Testis (tissue), 3 donors: ENCODE measurements around the gene CELSR1. TPM values are rescaled to one million over a fixed set of nuclear protein-coding genes. Genes with fewer than 3 reads are reported as not detected.

Experiments used
- DNase-seq: peaks from one replicate; pipeline ENCODE4 v3.0.0-alpha.2; 2019
- H3K27ac ChIP-seq, 2 donors: fragments of 200-600 bp; sonication (generic); one replicate each; pipeline ENCODE4 v1.5.1; 2019
- H3K27me3 ChIP-seq: fragments of 200-600 bp; sonication (generic); one replicate; pipeline ENCODE4 v1.5.1; 2019
- H3K36me3 ChIP-seq: fragments of 200-600 bp; sonication (generic); one replicate; pipeline ENCODE4 v1.5.1; 2017; ENCODE audit warnings: low read depth; ENCODE audit errors: missing control alignments
- H3K4me1 ChIP-seq: fragments of 200-600 bp; sonication (generic); one replicate; pipeline ENCODE4 v1.5.1; 2019
- H3K4me3 ChIP-seq, 2 donors: fragments of 200-600 bp; sonication (generic); one replicate each; pipeline ENCODE4 v1.5.1; 2017 to 2019
- H3K9me3 ChIP-seq: fragments of 200-600 bp; sonication (generic); one replicate; pipeline ENCODE4 v1.5.1; 2017
- CTCF ChIP-seq, 3 experiments: fragments of 450-650 bp in 2 of 3; fragments of 200-600 bp in 1 of 3; sonication (generic) in 1 of 3; IDR thresholded peaks; one replicate each; pipeline ENCODE4 v1.5.1; 2016 to 2019; ENCODE audit warnings: antibody characterized with exemption in 3 of 3, mild to moderate bottlenecking in 2 of 3, moderate library complexity in 1 of 3
- POLR2A ChIP-seq: fragments of 450-650 bp; IDR thresholded peaks from one replicate; pipeline ENCODE4 v1.6.1; 2017; ENCODE audit warnings: antibody characterized with exemption, mild to moderate bottlenecking, moderate library complexity
- WGBS, 2 donors: methylation state at CpG; one replicate each; pipeline ENCODE4 v1.1.5; 2018; 5-methylcytosine and 5-hydroxymethylcytosine counted together
- intact Hi-C: fragments of 100-400 bp; cut with DNase I; formaldehyde crosslinking; loops from one replicate; pipeline ENCODE4 v1.15.1; 2023; ENCODE audit warnings: low total_unique reads
- polyA plus RNA-seq: library from polyadenylated mRNA; stranded (reverse); fragments of 350-450 nt; fragmentation: Illumina TruSeq; extraction: RNeasy Lipid Tissue Mini Kit (QIAGEN cat#74804); gene quantifications from one replicate; pipeline ENCODE4 v1.2.3, GENCODE V29; 2014; ENCODE audit warnings: low read depth, low replicate concordance; ENCODE audit not compliant: insufficient read depth
- total RNA-seq, 2 donors: library from RNA; depleted of rRNA; stranded (reverse); fragments of >200 nt; gene quantifications; one replicate each; pipeline ENCODE4 v1.2.3, GENCODE V29; 2016

Gene CELSR1
- total and polyA plus RNA-seq, 3 donors from 2014 or later: 5.6 to 21.5 (median 13.8) TPM

GRCh38 chr22:46585340-46586122 is 48.1 kb upstream of the CELSR1 start:
- DNase-seq: no peak
- intact Hi-C loops: no loop called here
- TF ChIP-seq POLR2A: no peak
- TF ChIP-seq CTCF (IDR thresholded peaks at IDR 0.05): no peak
- no peak overlapping the region for H3K4me3 ChIP-seq
- WGBS, 2 donors: 91 to 93% methylated on average over 18 to 19 of the region's 19 CpGs
- peaks cover 2% of the 10 kb centered on the region for H3K4me1 ChIP-seq
- H3K9me3 ChIP-seq: no peaks in the 10 kb centered on the region
- no peaks in the 10 kb centered on the region for H3K36me3 ChIP-seq
- no peak overlapping the region for H3K27ac ChIP-seq
- no peaks in the 10 kb centered on the region for H3K27me3 ChIP-seq

- Histone ChIP-seq H3K4me3 (no peak overlapping the region), H3K9me3 (no peaks in the 10 kb centered on the region), H3K4me1 (peaks cover 2% of the 10 kb centered on the region), H3K27ac (no peak overlapping the region), H3K36me3 (no peaks in the 10 kb centered on the region), H3K27me3 (no peaks in the 10 kb centered on the region)
- no peak for TF ChIP-seq CTCF (IDR thresholded peaks at IDR 0.05)
- no peak for TF ChIP-seq POLR2A
- DNase-seq: no peak
- intact Hi-C loops: no loop called here
- WGBS, 2 donors: 79 to 89% methylated on average over 27 to 43 of the region's 43 CpGs
These were observed 46.9 kb upstream of the CELSR1 start for GRCh38 chr22:46584081-46584921.

GRCh38 chr22:46583571-46583970 is 46.2 kb upstream of the CELSR1 start:
- TF ChIP-seq CTCF (IDR thresholded peaks at IDR 0.05) (no peak), POLR2A (no peak)
- no peaks in the 10 kb centered on the region for H3K27me3 ChIP-seq
- 92 to 96% methylated on average over 11 of the region's 11 CpGs for WGBS, 2 donors
- H3K27ac ChIP-seq: no peak overlapping the region
- intact Hi-C loops: no loop called here
- peaks cover 2% of the 10 kb centered on the region for H3K4me1 ChIP-seq
- DNase-seq: no peak
- no peaks in the 10 kb centered on the region for H3K36me3 ChIP-seq
- no peak overlapping the region for H3K4me3 ChIP-seq
- H3K9me3 ChIP-seq: no peaks in the 10 kb centered on the region

GRCh38 chr22:46582281-46582933 is 45.0 kb upstream of the CELSR1 start:
- Histone ChIP-seq H3K27me3 (no peaks in the 10 kb centered on the region), H3K4me1 (peaks cover 11% of the 10 kb centered on the region), H3K36me3 (no peaks in the 10 kb centered on the region), H3K4me3 (no peak overlapping the region), H3K9me3 (no peaks in the 10 kb centered on the region), H3K27ac (no peak overlapping the region)
- DNase-seq: no peak
- TF ChIP-seq CTCF (IDR thresholded peaks at IDR 0.05) (no peak), POLR2A (no peak)
- 89 to 92% methylated on average over 13 to 14 of the region's 14 CpGs for WGBS, 2 donors
- intact Hi-C loops: no loop called here
